Head of caudate nucleus (tissue), 42 donors: Measurements from ENCODE around the gene SLIT1.

ENCODE experiments used
- DNase-seq, 42 donors: peaks; one replicate each; pipeline versions ENCODE4 v3.0.0 to v3.0.0-alpha.2; 2020 to 2021; ENCODE audit warnings: mixed read lengths in 7 of 42
- intact Hi-C: fragments of 100-400 bp; cut with DNase I; formaldehyde crosslinking; loops from one replicate; pipeline ENCODE4 v1.15.0; 2022

SLIT1 gene

DNA sequence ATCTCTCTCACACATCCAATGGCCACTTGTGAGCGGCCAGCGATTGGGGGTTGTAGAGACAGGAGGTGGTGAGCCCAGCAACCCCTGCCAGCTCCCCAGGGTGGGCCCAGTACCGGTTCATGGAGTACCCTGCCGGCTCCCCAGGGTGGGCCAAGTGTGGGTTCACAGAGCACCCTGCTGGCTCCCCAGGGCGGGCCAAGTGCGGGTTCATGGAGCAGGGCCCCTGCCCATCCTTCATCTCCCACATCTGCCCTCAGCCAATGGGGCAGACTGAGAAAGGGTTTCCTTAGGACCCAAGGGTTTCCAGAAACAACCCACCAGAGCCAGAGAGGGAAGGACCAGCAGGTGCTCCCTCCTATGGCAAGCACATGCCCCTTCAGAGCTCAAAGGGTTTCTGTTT is 21.4 kb upstream of the SLIT1 start:
- intact Hi-C loops = no loop called here
- no peak for DNase-seq

GRCh38 chr10:97204826-97205679 is 19.3 kb upstream of the SLIT1 start:
- no peak for DNase-seq
- intact Hi-C loops = no loop called here

- DNase-seq = no peak
- intact Hi-C loops = no loop called here
Observed at GRCh38 chr10:97203220-97203619, 17.5 kb upstream of the SLIT1 start.

DNA sequence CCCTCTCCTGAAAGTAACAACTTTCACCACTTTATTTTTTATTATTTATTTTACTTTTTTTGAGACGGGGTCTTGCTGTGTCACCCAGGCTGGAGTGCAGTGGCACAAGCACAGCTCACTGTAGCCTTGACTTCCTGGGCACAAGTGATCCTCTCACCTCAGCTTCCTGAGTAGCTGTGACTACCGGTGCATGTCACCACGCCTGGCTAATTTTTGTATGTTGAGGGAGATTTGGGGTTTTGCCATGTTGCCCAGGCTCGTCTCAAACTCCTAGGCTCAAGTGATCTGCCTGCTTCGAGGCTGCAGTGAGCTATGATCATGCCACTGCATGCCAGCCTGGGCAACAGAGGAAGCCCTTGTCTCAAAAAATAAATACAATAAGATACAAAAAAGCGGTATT is 14.9 kb upstream of the SLIT1 start:
- intact Hi-C loops = no loop called here
- peak in 1 of 42 donors; percentile 25 for DNase-seq

GRCh38 chr10:97199152-97199551 is 13.4 kb upstream of the SLIT1 start:
- intact Hi-C loops = no loop called here
- peak in 1 of 42 donors; percentile 7 for DNase-seq

DNA sequence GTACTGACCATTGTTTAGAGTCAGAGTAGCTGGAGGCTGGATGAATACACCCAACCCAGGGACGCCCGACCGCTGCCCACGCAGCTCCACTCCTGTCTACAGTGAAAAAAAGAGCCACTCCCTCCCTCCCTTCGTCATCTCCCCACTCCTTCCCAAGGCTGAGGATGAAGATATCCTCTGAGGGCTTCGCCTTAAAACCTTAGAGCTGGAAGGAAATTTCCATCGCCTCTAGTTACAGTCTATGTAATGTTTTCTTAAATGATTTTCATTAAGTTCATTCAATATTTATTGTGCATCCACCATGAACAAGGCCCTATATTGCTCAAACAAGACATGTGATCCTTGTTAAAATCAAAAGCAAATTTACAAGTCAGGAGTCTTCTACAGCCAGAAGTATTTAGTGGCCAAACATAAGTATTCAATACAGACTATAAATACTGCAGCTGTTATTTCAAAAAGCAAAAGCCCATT is 11.3 kb upstream of the SLIT1 start:
- intact Hi-C loops = no loop called here
- DNase-seq = no peak

DNA sequence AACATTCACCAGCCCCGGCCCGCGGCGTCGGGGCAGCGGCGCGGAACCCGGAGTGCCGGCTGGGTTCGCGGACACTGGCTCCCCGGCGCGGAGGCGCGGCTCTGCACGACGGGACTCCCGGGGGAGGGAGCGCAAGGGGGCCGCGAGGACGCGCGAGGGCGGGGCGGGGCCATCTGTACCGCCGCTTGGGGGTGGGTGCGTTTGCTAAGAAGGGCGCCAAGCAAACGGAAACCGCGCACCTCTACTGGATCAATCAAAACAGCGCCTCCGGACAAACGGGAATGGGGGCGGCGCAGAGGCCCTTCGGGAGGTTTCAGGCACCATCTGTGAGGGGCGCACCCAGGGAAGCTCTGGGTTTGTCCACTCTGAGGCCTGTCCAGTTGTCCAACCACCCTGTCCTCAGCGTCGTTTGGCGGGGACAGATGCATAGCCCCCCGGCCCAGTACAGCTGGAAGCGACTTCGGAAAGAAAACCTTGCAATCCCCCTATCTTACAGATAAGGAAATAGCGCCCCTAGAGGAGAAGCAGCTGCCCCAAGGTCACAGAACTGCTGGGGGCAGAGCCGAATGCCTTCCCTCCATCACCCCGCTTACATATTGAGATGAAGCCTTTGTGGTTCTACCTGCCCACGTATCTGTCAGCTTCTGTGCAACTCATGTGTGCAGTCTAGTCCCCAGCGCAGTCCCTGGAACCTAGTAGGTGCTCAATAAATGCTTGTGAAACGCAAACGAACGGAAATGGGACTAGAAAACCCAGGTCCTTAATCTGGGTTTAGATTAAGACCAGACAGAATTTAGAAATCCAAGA is 10.7 kb upstream of the SLIT1 start:
- intact Hi-C loops = no loop called here
- DNase-seq = peak in 39 of 42 donors; percentile 28 to 78 (median 51)

- DNase-seq = no peak
- intact Hi-C loops = no loop called here
Observed at GRCh38 chr10:97195706-97196222, 10.0 kb upstream of the SLIT1 start.

DNA sequence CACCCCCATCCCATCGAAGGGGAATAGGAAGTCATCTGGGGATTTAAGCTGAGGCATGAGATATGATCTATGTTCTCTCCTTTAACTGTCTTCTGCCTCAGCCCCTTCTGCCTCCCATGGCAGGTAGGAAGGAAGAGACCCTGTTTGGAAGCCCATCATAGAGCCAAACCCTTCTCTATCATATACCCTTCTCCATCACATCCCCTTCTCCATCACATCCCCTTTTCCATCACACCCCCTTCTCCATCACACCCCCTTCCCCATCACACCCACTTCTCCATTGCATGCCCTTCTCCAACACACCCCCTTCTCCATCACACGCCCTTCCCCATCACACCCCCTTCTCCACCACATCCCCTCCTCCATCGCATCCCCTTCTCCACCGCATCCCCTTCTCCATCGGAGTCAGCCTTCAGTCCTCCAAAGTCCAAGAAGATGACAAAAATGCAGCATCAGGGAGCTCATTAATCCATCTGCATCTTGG is 7.2 kb upstream of the SLIT1 start:
- intact Hi-C loops = no loop called here
- DNase-seq = no peak

DNA sequence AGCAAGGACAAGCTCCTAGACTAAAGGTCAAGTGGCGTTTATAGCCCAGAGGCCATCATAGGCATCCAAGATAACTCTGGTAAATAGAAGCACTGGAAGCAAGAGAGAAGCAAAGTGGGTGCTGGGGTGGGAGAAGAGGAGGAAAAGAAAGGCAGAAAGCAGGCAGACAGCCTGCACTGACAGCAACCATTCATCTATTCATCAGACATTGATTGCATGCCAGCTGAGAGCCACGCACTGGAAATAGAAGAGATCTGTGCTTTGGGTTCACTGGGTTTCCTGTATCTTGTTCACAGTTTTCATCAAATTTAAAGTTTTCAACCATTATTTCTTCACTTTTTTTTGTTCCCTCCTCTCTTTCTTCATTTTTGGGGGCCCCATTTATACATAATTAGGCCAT is 4.7 kb upstream of the SLIT1 start:
- intact Hi-C loops = no loop called here
- DNase-seq = peak in 9 of 42 donors; percentile 32 to 67 (median 36)

DNA sequence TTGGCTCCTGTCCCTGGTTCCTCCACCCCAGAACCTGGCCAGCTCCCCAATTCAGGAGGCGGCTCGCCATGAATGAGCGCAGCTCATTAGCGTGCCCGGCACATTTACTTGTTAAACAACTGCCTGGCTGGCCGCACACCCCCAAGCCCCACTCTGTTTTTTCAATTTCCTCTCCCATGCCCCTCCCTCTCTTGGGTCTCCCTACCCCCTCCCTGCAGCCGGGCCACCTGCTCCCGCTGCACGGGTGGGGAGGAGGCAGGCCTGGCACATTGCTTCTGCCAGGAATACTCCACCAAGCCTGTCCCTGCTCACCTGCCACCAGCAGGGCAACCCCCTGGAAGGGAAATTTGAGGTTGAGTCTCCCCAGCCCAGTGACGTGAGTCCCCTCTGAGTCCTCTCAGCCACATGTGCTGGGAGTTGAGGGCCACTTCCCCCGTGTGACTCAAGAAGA is 2.5 kb upstream of the SLIT1 start:
- peak in 32 of 42 donors; percentile 32 to 78 (median 56) for DNase-seq
- intact Hi-C loops = no loop called here

- peak in 1 of 42 donors; percentile 4 for DNase-seq
- intact Hi-C loops = no loop called here
Observed at GRCh38 chr10:97186911-97187310, 1.2 kb upstream of the SLIT1 start.

DNA sequence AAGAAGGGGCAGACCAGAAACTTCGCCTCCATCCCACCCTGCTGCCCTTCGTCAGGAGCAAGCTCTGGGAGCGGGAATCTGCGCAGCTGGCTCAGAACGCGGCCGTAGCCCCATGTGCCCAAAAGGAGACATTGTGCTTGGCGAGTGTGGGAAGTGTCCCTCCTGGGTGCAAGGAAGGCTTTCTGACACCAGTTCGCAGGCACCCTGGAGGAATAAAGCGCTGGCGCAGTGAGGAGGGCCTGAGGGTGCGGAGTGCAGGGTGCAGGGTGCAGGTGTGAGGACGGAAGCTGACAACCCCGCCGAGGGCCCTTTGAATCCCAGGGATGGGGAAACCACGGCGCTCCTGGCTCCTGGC is 811 bp downstream of the SLIT1 start:
- no peak for DNase-seq
- intact Hi-C loops = no loop called here

DNA sequence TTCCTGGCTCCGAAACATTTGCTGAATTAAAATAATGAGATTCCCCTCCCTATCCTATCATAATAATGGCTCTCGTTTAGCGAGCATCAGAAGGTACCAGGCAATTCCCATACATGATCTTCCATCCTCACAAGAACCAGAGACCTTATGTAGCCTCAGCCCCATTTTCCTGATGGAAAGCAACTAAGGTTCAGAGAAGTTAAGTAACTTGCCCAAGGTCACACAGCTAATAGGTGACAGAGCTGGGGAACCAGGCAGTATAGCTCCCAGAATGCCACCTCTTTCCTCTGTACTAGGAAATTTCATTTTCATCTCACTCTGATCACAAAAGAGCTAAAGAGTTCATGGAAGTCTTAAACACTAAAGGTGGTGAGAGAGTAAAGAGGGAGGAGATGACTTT is 2.4 kb downstream of the SLIT1 start:
- no peak for DNase-seq
- intact Hi-C loops = no loop called here

- peak in 6 of 42 donors; percentile 24 to 54 (median 44) for DNase-seq
- intact Hi-C loops = no loop called here
Observed at GRCh38 chr10:97182288-97182990, 3.3 kb downstream of the SLIT1 start.

DNA sequence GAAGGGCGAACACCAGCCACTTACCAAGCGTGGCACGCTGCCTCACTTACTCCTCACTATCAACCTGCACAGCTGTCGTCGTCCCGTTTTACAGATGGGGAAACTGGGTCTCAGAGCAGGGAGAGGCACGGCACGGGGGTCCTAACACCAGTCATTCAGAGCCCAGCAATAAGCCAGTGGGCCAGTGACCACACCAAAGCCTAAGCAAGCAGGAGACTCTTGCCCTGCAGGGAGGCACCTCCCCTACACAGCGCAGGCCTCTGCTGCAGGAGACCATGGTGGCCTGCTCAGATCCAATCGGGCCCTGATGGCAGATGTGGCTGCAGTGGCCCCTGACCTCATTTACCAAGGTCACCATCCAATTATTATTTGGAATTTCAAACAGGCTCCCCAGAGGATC is 4.8 kb downstream of the SLIT1 start:
- intact Hi-C loops = no loop called here

DNA sequence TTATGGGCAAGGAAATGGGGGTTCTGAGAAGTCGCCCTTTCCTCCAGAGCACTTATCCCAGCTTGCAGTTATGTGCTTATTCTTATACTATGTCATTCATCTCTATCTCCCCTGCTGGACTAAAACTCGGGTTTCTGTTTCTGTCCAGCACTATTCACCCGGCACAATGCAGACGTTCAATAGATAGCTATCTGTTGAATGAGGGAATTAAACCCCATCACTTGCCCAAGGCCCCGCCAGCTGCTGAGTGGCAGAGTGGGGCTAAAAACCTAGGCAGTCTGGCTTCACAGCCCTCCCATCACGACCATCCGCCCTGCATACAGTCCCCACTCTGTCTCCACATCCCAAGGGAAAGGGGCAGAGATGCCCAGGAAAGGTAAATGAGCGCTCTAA is 5.4 kb downstream of the SLIT1 start:
- intact Hi-C loops = no loop called here
- no peak for DNase-seq

More for the DNA sequence above, 4.8 kb downstream of the SLIT1 start:
- DNase-seq = no peak

- peak in 41 of 42 donors; percentile 35 to 89 (median 68) for DNase-seq
- intact Hi-C loops = no loop called here
Observed at GRCh38 chr10:97179731-97180362, 5.9 kb downstream of the SLIT1 start.

DNA sequence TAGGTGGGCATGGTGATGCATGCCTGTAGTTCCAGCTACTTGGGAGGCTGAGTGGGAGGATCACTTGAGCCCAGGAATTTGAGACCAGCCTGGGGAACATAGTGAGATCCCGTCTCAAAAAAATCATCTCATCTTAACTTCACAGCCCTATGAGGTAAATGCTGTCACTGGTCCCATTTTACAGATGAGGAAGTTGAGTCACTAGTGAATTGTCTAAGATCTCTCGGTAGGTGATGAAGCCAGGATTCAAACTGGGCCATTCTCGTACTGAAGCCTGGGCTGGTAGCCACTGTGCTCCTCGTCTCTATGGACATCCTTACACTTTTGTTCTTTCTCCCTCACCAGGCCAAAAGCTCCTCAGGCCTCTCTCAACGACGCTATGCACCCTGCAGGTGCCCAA is 6.4 kb downstream of the SLIT1 start:
- peak in 1 of 42 donors; percentile 42 for DNase-seq
- intact Hi-C loops = no loop called here
